IMR-90 (cell line): ENCODE results near the gene PRXL2B. TPM values are rescaled to one million over a fixed set of nuclear protein-coding genes. Genes with fewer than 3 reads are reported as not detected.

ENCODE experiments used
- ATAC-seq: fragments of 200-7000 bp; cut with Tn5 transposase; 2 replicates; pipeline ENCODE4 v1.9.1; 2020; ENCODE audit warnings: low read depth, mild to moderate bottlenecking, moderate library complexity
- BruUV-seq: library from RNA; stranded (reverse); fragments of 400-500 nt; replicated peaks from 2 replicates; lab custom pipeline; 2021; lab: Mats Ljungman, UMichigan
- CTCF ChIA-PET: fragments of 300-600 bp; formaldehyde crosslinking; extraction: SDS; loops from one replicate; lab custom pipeline; 2021; ENCODE audit warnings: antibody characterized with exemption; lab: Yijun Ruan, JAX
- POLR2A ChIA-PET: fragments of 300-600 bp; sonication (Branson Sonifier 250); formaldehyde crosslinking; loops from one replicate; lab custom pipeline; 2022; ENCODE audit warnings: antibody characterized with exemption; ENCODE audit not compliant: unreplicated experiment; lab: Charles Lee
- DNase-seq: peaks from one replicate; pipeline ENCODE4 v3.0.0; 2013
- H2AFZ ChIP-seq: replicated peaks from 2 replicates; pipeline ENCODE3; 2013; ENCODE audit warnings: low read length, mild to moderate bottlenecking; ENCODE audit not compliant: poor library complexity
- H2AK5ac ChIP-seq: 2 replicates; pipeline ENCODE4 v1.6.1; 2013; ENCODE audit warnings: low read depth, low read length, inconsistent platforms
- H2AK9ac ChIP-seq: replicated peaks from 2 replicates; pipeline ENCODE3; 2013; ENCODE audit warnings: mild to moderate bottlenecking, low read depth, low read length, moderate library complexity; ENCODE audit not compliant: poor library complexity
- H2BK120ac ChIP-seq: 2 replicates; pipeline ENCODE4 v1.6.1; 2013; ENCODE audit warnings: low read depth, low read length, inconsistent platforms
- H2BK15ac ChIP-seq: 3 replicates; pipeline ENCODE4 v1.6.1; 2013; ENCODE audit warnings: low read depth, low read length, inconsistent platforms
- H2BK20ac ChIP-seq: 2 replicates; pipeline ENCODE4 v1.6.1; 2013; ENCODE audit warnings: low read depth, mild to moderate bottlenecking, inconsistent platforms, low read length, moderate library complexity
- H2BK5ac ChIP-seq: 2 replicates; pipeline ENCODE4 v1.6.1; 2013; ENCODE audit warnings: mild to moderate bottlenecking, low read depth, low read length, inconsistent platforms; ENCODE audit not compliant: poor library complexity, severe bottlenecking
- H3K14ac ChIP-seq: replicated peaks from 2 replicates; pipeline ENCODE4 v1.6.1; 2013; ENCODE audit warnings: low read depth, low read length, inconsistent platforms
- H3K18ac ChIP-seq: 2 replicates; pipeline ENCODE4 v1.6.1; 2013; ENCODE audit warnings: low read depth, low read length, control low read depth
- H3K23ac ChIP-seq: 2 replicates; pipeline ENCODE4 v1.6.1; 2013; ENCODE audit warnings: low read depth, low read length, inconsistent platforms
- H3K27ac ChIP-seq: 2 replicates; pipeline ENCODE4 v1.5.1; 2013; ENCODE audit warnings: mild to moderate bottlenecking, control low read depth, low read length; ENCODE audit not compliant: insufficient read depth
- H3K27me3 ChIP-seq: 2 replicates; pipeline ENCODE4 v1.6.1; 2013; ENCODE audit warnings: low read length; ENCODE audit not compliant: control insufficient read depth, insufficient read depth
- H3K36me3 ChIP-seq: 2 replicates; pipeline ENCODE4 v1.6.1; 2013; ENCODE audit warnings: low read length, mixed read lengths; ENCODE audit not compliant: control insufficient read depth, insufficient read depth
- H3K4ac ChIP-seq: 2 replicates; pipeline ENCODE4 v1.6.1; 2013; ENCODE audit warnings: low read depth, low read length, inconsistent platforms
- H3K4me1 ChIP-seq: 2 replicates; pipeline ENCODE4 v1.6.1; 2013; ENCODE audit warnings: low read length, mixed read lengths; ENCODE audit not compliant: control insufficient read depth, insufficient read depth
- H3K4me2 ChIP-seq: 2 replicates; pipeline ENCODE4 v1.6.1; 2013; ENCODE audit warnings: low read depth, mild to moderate bottlenecking, control low read depth, low read length, moderate library complexity
- H3K4me3 ChIP-seq: 2 replicates; pipeline ENCODE4 v1.5.1; 2013; ENCODE audit warnings: low read depth, mild to moderate bottlenecking, control low read depth, low read length, moderate library complexity; ENCODE audit not compliant: insufficient read depth
- H3K56ac ChIP-seq: 2 replicates; pipeline ENCODE4 v1.6.1; 2013; ENCODE audit warnings: low read length, inconsistent platforms; ENCODE audit not compliant: insufficient read depth; ENCODE audit errors: extremely low read depth
- H3K79me1 ChIP-seq, 2 experiments: 2 replicates each; pipeline ENCODE4 v1.6.1; 2013; ENCODE audit warnings: low read length in 2 of 2, inconsistent platforms in 1 of 2, low read depth in 1 of 2
- H3K9ac ChIP-seq: 2 replicates; pipeline ENCODE4 v1.6.1; 2013; ENCODE audit warnings: low read depth, low read length, control low read depth
- H3K9me1 ChIP-seq: 2 replicates; pipeline ENCODE4 v1.6.1; 2013; ENCODE audit warnings: low read length, inconsistent platforms; ENCODE audit not compliant: insufficient read depth
- H3K9me3 ChIP-seq: 2 replicates; pipeline ENCODE4 v1.6.1; 2013; ENCODE audit warnings: low read length; ENCODE audit not compliant: control insufficient read depth, insufficient read depth
- H4K20me1 ChIP-seq: 2 replicates; pipeline ENCODE4 v1.6.1; 2013; ENCODE audit warnings: low read length, inconsistent platforms; ENCODE audit not compliant: insufficient read depth
- H4K5ac ChIP-seq: 2 replicates; pipeline ENCODE4 v1.6.1; 2013; ENCODE audit warnings: mild to moderate bottlenecking, low read depth, low read length, control low read depth
- H4K8ac ChIP-seq, 2 experiments: 2 replicates each; pipeline ENCODE4 v1.6.1; 2013; ENCODE audit warnings: low read depth in 2 of 2, low read length in 2 of 2, control low read depth in 1 of 2, inconsistent platforms in 1 of 2
- H4K91ac ChIP-seq: 2 replicates; pipeline ENCODE4 v1.6.1; 2013; ENCODE audit warnings: low read depth, low read length, inconsistent platforms; ENCODE audit not compliant: insufficient read depth
- BHLHE40 ChIP-seq: fragments of 150-350 bp; IDR thresholded peaks from 2 replicates; pipeline ENCODE4 v1.6.1; 2016; ENCODE audit warnings: mild to moderate bottlenecking, low read depth, low read length
- CEBPB ChIP-seq: IDR thresholded peaks from 2 replicates; pipeline ENCODE4 v1.6.1; 2012; ENCODE audit warnings: low read depth, low read length, improper control_type of control experiment
- CHD1 ChIP-seq: IDR thresholded peaks from 2 replicates; pipeline ENCODE4 v1.6.1; 2012; ENCODE audit warnings: low read depth, low read length, improper control_type of control experiment
- MAFK ChIP-seq: IDR thresholded peaks from 2 replicates; pipeline ENCODE4 v1.6.1; 2012; ENCODE audit warnings: low read depth, low read length, improper control_type of control experiment
- MAZ ChIP-seq: IDR thresholded peaks from 2 replicates; pipeline ENCODE4 v1.6.1; 2012; ENCODE audit warnings: low read depth, mild to moderate bottlenecking, low read length, improper control_type of control experiment, moderate library complexity, borderline replicate concordance
- MXI1 ChIP-seq: IDR thresholded peaks from 2 replicates; pipeline ENCODE4 v1.6.1; 2012; ENCODE audit warnings: low read depth, mild to moderate bottlenecking, low read length, moderate library complexity, borderline replicate concordance
- NFE2L2 ChIP-seq: fragments of 150-350 bp; IDR thresholded peaks from 2 replicates; pipeline ENCODE4 v1.6.1; 2016; ENCODE audit warnings: low read depth, mild to moderate bottlenecking, low read length
- POLR2A ChIP-seq: IDR thresholded peaks from 2 replicates; pipeline ENCODE4 v1.6.1; 2012; ENCODE audit warnings: mild to moderate bottlenecking, low read depth, low read length
- RAD21 ChIP-seq: IDR thresholded peaks from 2 replicates; pipeline ENCODE4 v1.6.1; 2012; ENCODE audit warnings: low read length, improper control_type of control experiment
- RCOR1 ChIP-seq: IDR thresholded peaks from 2 replicates; pipeline ENCODE4 v1.6.1; 2012; ENCODE audit warnings: mild to moderate bottlenecking, low read length, improper control_type of control experiment; ENCODE audit not compliant: insufficient replicate concordance
- RFX5 ChIP-seq: IDR thresholded peaks from 2 replicates; pipeline ENCODE4 v1.8.0; 2012; ENCODE audit warnings: low read depth, mild to moderate bottlenecking, low read length, moderate library complexity
- SMC3 ChIP-seq: fragments of 150-350 bp; IDR thresholded peaks from 2 replicates; pipeline ENCODE4 v1.6.1; 2016; ENCODE audit warnings: low read depth, mild to moderate bottlenecking, antibody characterized with exemption, low read length, moderate library complexity
- WGBS, 2 experiments: methylation state at CpG; one replicate each; pipeline versions ENCODE4 v1.1.5 to v1.1.7; 2013; ENCODE audit warnings: missing lambda C conversion rate in 2 of 2; ENCODE audit not compliant: insufficient read length in 1 of 2; ENCODE audit errors: extremely low coverage in 2 of 2; 5-methylcytosine and 5-hydroxymethylcytosine counted together
- dilution Hi-C: fragments of 300-500 bp; cut with HindIII; formaldehyde crosslinking; loops from one replicate; pipeline ENCODE4 v1.14.3; 2018; ENCODE audit warnings: low sequenced_read_pairs; ENCODE audit not compliant: unreplicated experiment
- in situ Hi-C: fragments of 300-500 bp; cut with MboI; formaldehyde crosslinking; loops from 3 replicates; pipeline ENCODE4 v1.14.3; 2019; ENCODE audit warnings: low sequenced_read_pairs, inconsistent platforms, mixed read lengths
- intact Hi-C: fragments of 100-400 bp; cut with micrococcal nuclease; formaldehyde crosslinking; loops from 2 replicates; pipeline ENCODE4 v1.10.0; 2022
- polyA plus RNA-seq, 3 experiments: library from polyadenylated mRNA; depleted of rRNA; stranded (reverse); fragments of >200 nt; gene quantifications; 2 replicates each; pipeline ENCODE4 v1.2.3, GENCODE V29; 2012; ENCODE audit warnings: low replicate concordance in 1 of 3
- total RNA-seq: library from RNA; depleted of rRNA; stranded (reverse); fragments of >200 nt; gene quantifications from 2 replicates; pipeline ENCODE4 v1.2.3, GENCODE V29; 2012
- TF ChIP-seq, protein P1 (sequence below): fragments of 150-350 bp; IDR thresholded peaks from 2 replicates; pipeline ENCODE4 v1.6.1; 2017; ENCODE audit warnings: mild to moderate bottlenecking, antibody characterized with exemption, low read length, low read depth
- TF ChIP-seq, protein P2 (sequence below): conservative IDR thresholded peaks from 2 replicates; pipeline ENCODE4 v1.5.1; 2012; ENCODE audit warnings: mild to moderate bottlenecking, low read depth, low read length, improper control_type of control experiment
- TF ChIP-seq, protein P3 (sequence below): fragments of 150-350 bp; IDR thresholded peaks from 2 replicates; pipeline ENCODE4 v1.6.1; 2016; ENCODE audit warnings: low read depth, mild to moderate bottlenecking, low read length, moderate library complexity, borderline replicate concordance

The PRXL2B gene
- total and polyA plus RNA-seq, 2 of the 4 experiments (the other 2 are of a cell fraction) = 10.9 to 22.3 TPM

DNA sequence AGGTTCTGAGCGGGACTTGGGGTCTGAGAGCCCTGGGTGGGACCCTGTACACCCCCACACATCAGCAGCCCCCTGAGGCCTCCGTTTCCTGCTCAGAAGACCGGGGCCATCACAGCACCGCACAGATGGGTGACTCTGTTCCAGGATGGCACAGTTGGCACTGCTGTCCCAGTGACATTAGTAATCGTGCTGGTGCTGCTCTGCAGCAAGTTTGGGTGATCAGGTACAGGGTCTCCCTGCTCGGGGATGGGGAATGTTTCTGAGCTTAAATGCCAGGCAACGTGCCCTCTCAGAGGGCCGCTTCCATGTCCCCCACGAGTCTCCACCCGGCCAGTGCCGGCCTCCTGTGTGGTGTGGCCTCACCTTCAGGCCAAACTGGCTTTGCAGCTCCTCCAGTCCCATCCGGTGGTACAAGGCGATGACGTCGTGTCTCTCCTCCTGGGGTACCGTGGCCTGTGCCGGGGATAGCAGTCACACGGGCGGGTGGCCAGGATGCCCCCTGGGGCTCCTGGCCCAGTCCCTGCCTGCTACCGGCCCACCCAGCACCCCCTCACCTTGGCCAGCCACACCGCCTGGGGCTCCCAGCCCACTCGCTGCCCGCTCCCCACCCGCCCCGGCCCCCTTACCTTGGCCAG is 17.1 kb downstream of the PRXL2B start:
- dilution Hi-C loops = no loop called here
- 74% methylated on average over 13 of the region's 25 CpGs; no CpG with 5 or more reads in 1 of the 2 experiments for WGBS, 2 experiments

More for the DNA sequence above, 17.1 kb downstream of the PRXL2B start:
- Histone ChIP-seq H3K4me3 (no peak overlapping the region), H2BK120ac (no peak overlapping the region), H3K23ac (no peak overlapping the region), H3K9me3 (0 out of 2 replicates have a peak, but pooled peaks cover under 1% of the 10 kb centered on the region), H3K9ac (no peak overlapping the region), H2BK20ac (no peak overlapping the region), H2AFZ (no peak overlapping the region), H3K36me3 (no peaks in the 10 kb centered on the region), H4K20me1 (no peaks in the 10 kb centered on the region), H2AK5ac (no peak overlapping the region), H3K27ac (no peak overlapping the region), H3K4me2 (no peak overlapping the region), H3K27me3 (no peaks in the 10 kb centered on the region; the same call in 1 of the 2 replicates), H4K5ac (no peak overlapping the region), H2BK5ac (no peak overlapping the region), H3K4ac (no peak overlapping the region), H2AK9ac (no peak overlapping the region), H3K56ac (no peak overlapping the region), H3K79me1 (no peaks in the 10 kb centered on the region), H3K18ac (no peak overlapping the region), H3K4me1 (no peaks in the 10 kb centered on the region), H2BK15ac (no peak overlapping the region), H3K9me1 (no peaks in the 10 kb centered on the region), H4K8ac (no peak overlapping the region), H4K91ac (no peak overlapping the region), H3K14ac (no peak overlapping the region)
- in situ Hi-C loops (no loop called here), intact Hi-C loops (no loop called here)
- BruUV-seq = no TSS peak
- POLR2A ChIA-PET = no interaction called here
- no peak for TF ChIP-seq SMC3
- no peak for TF ChIP-seq RFX5
- no peak for TF ChIP-seq RAD21
- no peak for TF ChIP-seq NFE2L2
- no peak for TF ChIP-seq CEBPB
- TF ChIP-seq MAFK = no peak
- no peak for TF ChIP-seq CHD1
- TF ChIP-seq, protein P1, sequence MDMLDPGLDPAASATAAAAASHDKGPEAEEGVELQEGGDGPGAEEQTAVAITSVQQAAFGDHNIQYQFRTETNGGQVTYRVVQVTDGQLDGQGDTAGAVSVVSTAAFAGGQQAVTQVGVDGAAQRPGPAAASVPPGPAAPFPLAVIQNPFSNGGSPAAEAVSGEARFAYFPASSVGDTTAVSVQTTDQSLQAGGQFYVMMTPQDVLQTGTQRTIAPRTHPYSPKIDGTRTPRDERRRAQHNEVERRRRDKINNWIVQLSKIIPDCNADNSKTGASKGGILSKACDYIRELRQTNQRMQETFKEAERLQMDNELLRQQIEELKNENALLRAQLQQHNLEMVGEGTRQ = no peak
- TF ChIP-seq MAZ = no peak
- no peak for TF ChIP-seq RCOR1
- TF ChIP-seq BHLHE40 = no peak
- TF ChIP-seq, protein P2, sequence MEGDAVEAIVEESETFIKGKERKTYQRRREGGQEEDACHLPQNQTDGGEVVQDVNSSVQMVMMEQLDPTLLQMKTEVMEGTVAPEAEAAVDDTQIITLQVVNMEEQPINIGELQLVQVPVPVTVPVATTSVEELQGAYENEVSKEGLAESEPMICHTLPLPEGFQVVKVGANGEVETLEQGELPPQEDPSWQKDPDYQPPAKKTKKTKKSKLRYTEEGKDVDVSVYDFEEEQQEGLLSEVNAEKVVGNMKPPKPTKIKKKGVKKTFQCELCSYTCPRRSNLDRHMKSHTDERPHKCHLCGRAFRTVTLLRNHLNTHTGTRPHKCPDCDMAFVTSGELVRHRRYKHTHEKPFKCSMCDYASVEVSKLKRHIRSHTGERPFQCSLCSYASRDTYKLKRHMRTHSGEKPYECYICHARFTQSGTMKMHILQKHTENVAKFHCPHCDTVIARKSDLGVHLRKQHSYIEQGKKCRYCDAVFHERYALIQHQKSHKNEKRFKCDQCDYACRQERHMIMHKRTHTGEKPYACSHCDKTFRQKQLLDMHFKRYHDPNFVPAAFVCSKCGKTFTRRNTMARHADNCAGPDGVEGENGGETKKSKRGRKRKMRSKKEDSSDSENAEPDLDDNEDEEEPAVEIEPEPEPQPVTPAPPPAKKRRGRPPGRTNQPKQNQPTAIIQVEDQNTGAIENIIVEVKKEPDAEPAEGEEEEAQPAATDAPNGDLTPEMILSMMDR = no peak
- TF ChIP-seq POLR2A = no peak
- TF ChIP-seq, protein P3, sequence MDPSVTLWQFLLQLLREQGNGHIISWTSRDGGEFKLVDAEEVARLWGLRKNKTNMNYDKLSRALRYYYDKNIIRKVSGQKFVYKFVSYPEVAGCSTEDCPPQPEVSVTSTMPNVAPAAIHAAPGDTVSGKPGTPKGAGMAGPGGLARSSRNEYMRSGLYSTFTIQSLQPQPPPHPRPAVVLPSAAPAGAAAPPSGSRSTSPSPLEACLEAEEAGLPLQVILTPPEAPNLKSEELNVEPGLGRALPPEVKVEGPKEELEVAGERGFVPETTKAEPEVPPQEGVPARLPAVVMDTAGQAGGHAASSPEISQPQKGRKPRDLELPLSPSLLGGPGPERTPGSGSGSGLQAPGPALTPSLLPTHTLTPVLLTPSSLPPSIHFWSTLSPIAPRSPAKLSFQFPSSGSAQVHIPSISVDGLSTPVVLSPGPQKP = no peak
- no peak for TF ChIP-seq MXI1
- CTCF ChIA-PET = no interaction called here
- ATAC-seq (no peak), DNase-seq (no peak)
